ENCODE measurements around the gene MAP6D1.
"Not testable (repeated sequence)": the region's sequence is repeated elsewhere in the genome, so short reads cannot be mapped to it uniquely, and the experiment has no call there.

The MAP6D1 gene

GRCh38 chr3:183807881-183808280 lies 17.5 kb downstream of the MAP6D1 start:
- Histone ChIP-seq H3K4me3 (no peak overlapping the region), H3K27ac (no peak overlapping the region)

DNA sequence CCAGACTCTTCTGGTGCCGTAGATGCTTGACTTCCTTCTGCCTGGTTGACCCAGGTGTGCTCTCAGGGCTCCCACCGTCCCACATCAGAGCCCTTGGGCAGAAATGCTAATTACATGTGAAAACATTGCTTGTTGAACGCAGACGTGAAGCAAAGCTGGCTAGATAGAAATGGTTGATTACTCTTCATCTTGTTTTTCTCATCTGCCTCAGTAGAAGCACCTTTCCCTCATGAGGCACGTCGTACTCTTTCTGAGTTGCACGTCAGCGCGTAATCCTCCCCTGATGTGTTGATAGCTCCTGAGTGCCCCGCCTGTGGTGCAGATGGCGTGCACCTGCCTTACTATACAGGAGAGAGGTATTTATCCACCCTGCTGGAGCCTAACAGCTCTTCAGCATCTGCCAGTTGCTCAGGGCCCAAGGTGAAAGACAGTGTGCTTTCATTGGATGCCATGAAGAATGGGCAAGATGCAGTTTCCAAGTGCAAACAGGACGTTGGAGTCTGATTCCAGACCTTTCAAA lies 18.1 kb downstream of the MAP6D1 start:
- Histone ChIP-seq H3K4me3 (no peak overlapping the region), H3K27ac (no peak overlapping the region)

- Histone ChIP-seq H3K4me3 (no peak overlapping the region), H3K27ac (no peak overlapping the region)
Measured at GRCh38 chr3:183802989-183803388, 22.4 kb downstream of the MAP6D1 start.

GRCh38 chr3:183801601-183802000 lies 23.8 kb downstream of the MAP6D1 start:
- Histone ChIP-seq H3K27ac (no peak overlapping the region), H3K4me3 (no peak overlapping the region)

DNA sequence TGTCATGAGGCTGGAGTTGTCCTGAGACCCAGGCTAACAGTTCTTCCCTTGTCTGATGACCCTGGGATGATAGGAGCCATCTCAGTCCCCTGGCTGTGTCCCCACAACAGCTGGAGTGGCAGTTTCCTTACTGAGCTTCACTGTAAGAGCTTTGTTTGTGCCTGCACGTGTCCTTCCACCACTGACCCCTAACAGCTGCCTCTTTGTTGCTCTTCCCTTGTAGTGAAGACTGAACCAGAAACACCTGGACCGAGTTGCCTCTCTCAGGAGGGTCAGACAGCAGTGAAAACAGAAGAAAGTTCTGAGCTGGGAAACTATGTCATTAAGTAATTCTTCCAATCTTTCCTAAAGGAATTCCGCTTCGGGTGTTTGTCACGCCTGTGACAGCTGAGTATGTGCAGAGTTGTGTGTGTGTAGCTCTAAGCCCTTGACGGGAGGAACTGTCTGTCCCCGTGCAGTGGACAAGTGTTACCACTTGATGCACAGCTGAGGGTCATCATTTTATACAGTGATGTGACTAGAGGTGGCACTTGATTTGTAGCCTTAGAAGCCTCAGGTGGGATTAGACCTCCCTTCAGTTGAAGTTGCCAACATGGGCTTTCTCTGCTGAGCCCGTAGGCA lies 25.0 kb downstream of the MAP6D1 start:
- no peak overlapping the region for H3K4me3 ChIP-seq

GRCh38 chr3:183799461-183799860 lies 25.9 kb downstream of the MAP6D1 start:
- Histone ChIP-seq H3K4me3 (no peak overlapping the region), H3K27ac (no peak overlapping the region)

More for the DNA sequence above, 25.0 kb downstream of the MAP6D1 start:
- H3K27ac ChIP-seq: no peak overlapping the region

DNA sequence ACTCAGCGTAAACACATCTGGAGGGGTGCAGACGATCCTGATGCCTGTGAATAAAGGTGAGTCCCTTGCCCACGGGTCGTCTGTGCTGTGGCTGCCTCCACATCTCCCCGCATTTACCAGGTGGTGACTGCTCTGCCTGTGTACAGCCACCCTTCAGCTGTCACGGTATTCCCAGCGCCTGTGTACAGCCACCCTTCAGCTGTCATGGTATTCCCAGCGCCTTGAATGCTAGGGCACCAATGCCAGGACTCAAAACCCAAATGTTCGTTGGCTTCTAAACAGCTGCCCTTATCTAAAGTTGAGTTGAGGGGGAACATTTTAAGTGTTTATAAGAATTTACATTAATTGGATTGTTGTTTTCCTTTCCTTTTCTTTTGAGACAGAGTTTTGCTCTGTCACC lies 27.4 kb downstream of the MAP6D1 start:
- H3K27ac ChIP-seq: no peak overlapping the region
- no peak overlapping the region for H3K4me3 ChIP-seq

- no peak overlapping the region for H3K4me3 ChIP-seq
- H3K27ac ChIP-seq: no peak overlapping the region
Measured at GRCh38 chr3:183796372-183796771, 29.0 kb downstream of the MAP6D1 start.

GRCh38 chr3:183794452-183794851 lies 30.9 kb downstream of the MAP6D1 start:
- Histone ChIP-seq H3K27ac (no peak overlapping the region), H3K4me3 (no peak overlapping the region)

- no peak overlapping the region for H3K4me3 ChIP-seq
- no peak overlapping the region for H3K27ac ChIP-seq
Measured at GRCh38 chr3:183792976-183793375, 32.4 kb downstream of the MAP6D1 start.

GRCh38 chr3:183790700-183791099 lies 34.7 kb downstream of the MAP6D1 start:
- H3K27ac ChIP-seq: no peak overlapping the region
- H3K4me3 ChIP-seq: no peak overlapping the region

DNA sequence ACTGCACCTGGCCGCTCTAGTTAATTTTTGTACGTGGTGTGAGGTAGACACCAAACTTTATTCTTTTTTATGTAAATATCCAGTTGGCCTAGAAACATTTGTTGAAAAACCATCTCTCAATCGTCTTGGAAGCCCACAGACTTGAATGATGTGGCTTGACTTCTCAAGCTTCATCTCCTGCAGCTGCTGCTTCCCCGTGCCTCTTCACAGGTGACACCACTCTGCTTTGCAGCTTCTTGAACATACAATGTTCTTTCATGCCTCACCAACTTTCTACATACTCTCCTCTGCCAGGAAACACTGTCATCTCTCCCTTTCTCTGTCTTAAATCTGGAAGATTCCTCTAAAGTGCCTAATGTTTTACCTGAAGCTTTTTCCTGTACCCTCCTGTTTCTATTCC lies 35.6 kb downstream of the MAP6D1 start:
- Histone ChIP-seq H3K4me3 (no peak overlapping the region), H3K27ac (no peak overlapping the region)

GRCh38 chr3:183784503-183784902 lies 40.9 kb downstream of the MAP6D1 start:
- not testable (repeated sequence) for H3K4me3 ChIP-seq, H3K27ac ChIP-seq

- no peak overlapping the region for H3K4me3 ChIP-seq
- H3K27ac ChIP-seq: peak overlapping the region in 1 of 21 experiments; percentile 14
Measured at GRCh38 chr3:183782576-183783276, 42.7 kb downstream of the MAP6D1 start.

DNA sequence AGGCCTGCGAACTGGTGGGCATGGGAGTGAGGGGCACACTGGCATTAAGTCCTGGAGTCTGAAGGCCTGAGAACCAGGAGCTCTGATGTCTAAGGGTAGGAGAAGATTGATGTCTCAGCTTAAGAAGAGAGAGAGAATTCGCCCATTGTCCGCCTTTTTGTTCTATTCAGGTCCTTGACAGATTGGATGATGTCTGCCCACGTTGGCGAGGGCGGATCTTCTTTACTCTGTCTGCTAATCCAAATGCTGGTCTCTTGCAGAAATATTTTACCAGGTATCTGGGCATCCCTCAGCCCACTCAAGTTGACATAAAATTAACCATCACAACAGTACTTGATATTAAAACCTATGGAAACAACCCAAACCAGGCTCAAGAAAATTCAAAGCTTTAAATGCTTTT lies 44.1 kb downstream of the MAP6D1 start:
- Histone ChIP-seq H3K4me3 (no peak overlapping the region), H3K27ac (no peak overlapping the region)

- no peak overlapping the region for H3K4me3 ChIP-seq
Measured at GRCh38 chr3:183779896-183780465, 45.4 kb downstream of the MAP6D1 start.

DNA sequence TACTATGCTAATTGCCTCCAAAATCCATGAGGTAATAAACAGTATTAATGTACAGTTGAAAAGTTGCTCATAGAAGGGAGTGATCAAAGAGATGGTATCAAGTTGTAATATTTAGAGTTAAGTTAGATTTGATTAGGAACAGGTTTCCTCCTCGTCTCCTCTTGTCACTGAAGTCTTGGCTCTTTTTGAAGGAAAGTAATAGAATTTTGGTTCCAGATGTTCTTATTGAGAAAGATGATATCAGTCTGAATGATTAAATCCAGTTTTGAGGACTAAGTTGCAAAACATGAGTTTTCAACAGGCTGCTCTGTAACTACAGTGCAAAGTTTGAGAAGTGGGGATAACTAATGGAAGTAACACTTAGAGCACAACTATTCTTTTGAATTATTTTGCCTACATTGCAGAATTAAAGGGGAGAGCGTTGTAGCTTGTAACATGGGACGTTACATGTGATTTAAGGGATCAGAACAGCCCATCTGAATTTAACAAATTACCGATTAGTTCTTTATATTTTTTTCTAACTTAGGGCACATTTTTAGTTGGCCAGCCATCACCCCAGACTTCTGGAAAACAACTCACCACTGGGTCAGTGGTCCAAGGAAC lies 48.3 kb downstream of the MAP6D1 start:
- Histone ChIP-seq H3K4me3 (no peak overlapping the region), H3K27ac (peak overlapping the region in 1 of 21 experiments; percentile 21)

More at GRCh38 chr3:183779896-183780465, 45.4 kb downstream of the MAP6D1 start:
- no peak overlapping the region for H3K27ac ChIP-seq

GRCh38 chr3:183776451-183776850 lies 48.9 kb downstream of the MAP6D1 start:
- H3K4me3 ChIP-seq, H3K27ac ChIP-seq: not testable (repeated sequence)

DNA sequence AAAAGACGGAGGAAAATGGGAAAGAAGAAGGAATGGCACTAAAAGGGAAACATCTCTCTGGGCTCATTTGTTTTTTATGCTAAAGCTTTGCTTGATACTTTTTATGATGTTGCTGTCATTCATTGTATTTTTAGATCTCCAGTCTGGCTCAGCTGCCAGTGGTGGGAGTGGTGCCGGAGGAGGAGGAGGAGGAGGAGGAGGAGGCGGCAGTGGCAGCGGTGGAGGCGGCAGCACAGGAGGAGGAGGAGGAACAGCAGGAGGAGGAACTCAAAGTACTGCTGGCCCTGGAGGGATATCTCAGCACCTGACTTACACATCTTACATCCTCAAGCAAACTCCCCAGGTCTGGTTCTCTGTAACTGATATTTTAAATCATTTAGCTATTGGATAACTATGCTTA lies 49.6 kb downstream of the MAP6D1 start:
- Histone ChIP-seq H3K4me3 (no peak overlapping the region), H3K27ac (no peak overlapping the region)

DNA sequence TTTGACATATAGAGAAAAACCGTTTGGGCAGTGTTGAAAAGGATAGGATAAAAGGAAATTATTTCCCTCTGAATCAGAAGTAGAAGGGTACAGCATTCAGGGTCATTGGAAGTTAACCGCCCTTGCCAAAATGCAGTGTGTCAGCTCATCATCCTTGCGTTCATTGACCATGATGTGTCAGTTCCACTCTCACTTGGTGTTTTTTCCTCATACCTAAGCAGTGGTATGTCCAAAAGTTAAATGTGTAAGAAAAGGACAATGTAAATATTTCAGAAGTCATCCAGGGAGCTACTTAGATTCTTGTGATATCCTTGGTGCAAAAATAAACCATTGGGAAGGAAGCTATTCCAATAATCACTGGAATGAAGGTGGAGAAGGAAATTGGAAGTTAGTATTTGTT lies 50.7 kb downstream of the MAP6D1 start:
- no peak overlapping the region for H3K4me3 ChIP-seq
- no peak overlapping the region for H3K27ac ChIP-seq

DNA sequence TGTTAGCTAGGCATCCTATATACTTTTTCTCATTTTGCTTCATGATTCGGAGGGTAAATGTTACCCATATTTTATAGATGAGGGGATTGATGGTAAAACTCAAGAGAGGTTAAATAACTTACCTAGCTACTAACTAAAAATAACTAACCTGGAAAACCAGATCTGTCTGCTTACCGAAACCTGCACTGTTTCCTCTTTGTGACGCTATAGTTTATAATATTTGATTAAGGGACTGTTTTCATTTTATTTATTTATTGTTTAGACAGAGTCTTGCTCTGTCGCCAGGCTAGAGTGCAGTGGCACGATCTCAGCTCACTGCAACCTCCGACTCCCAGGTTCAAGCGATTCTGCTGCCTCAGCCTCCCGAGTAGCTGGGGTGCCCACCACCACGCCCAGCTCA lies 55.9 kb downstream of the MAP6D1 start:
- no peak overlapping the region for H3K27ac ChIP-seq
- no peak overlapping the region for H3K4me3 ChIP-seq

Data from skin epidermis (tissue), 12 donors.